ENCODE measurements around the gene SGPP2. TPM values are rescaled to one million over a fixed set of nuclear protein-coding genes. Genes with fewer than 3 reads are reported as not detected.

SGPP2 gene
- total and polyA plus RNA-seq, 2 donors (not counting 3 experiments of a cell fraction or from before 2014, with no cell fraction given): not detected

- H3K9ac ChIP-seq (replicated peaks; ENCODE audit: extremely low read depth, insufficient read depth, low read length): no peak overlapping the region
- FAIRE-seq (no peak), DNase-seq (ENCODE audit: low read depth, low spot score) (no peak)
- no peak overlapping the region for H3K4me2 ChIP-seq (ENCODE audit: insufficient read depth, low read length)
- H3K27ac ChIP-seq (ENCODE audit: insufficient read depth, low read depth, low read length): no peak overlapping the region
- peaks cover 10% of the 10 kb centered on the region for H3K4me1 ChIP-seq (ENCODE audit: control insufficient read depth, extremely low read depth, insufficient read depth, low read length)
- no peak overlapping the region for H3K4me3 ChIP-seq (replicated peaks in 1 of 3; ENCODE audit: insufficient read depth in 1 of 3, low read depth in 1 of 3, low read length in 3 of 3)
- TF ChIP-seq FOS (IDR thresholded peaks at IDR 0.05; ENCODE audit: borderline replicate concordance, insufficient read depth, low read length) (no peak), GATA2 (IDR thresholded peaks at IDR 0.05; ENCODE audit: insufficient read depth, insufficient read length, low read depth, low read length) (no peak), POLR2A (IDR thresholded peaks at IDR 0.05; ENCODE audit: low read depth, low read length) (no peak), MYC (IDR thresholded peaks at IDR 0.05; ENCODE audit: low read depth, low read length) (no peak), EZH2 (IDR thresholded peaks at IDR 0.05; ENCODE audit: borderline replicate concordance, low read depth, low read length, severe bottlenecking) (no peak), POLR2AphosphoS5 (IDR thresholded peaks at IDR 0.05; ENCODE audit: insufficient read depth, low read depth, low read length) (no peak), JUN (IDR thresholded peaks at IDR 0.05; ENCODE audit: borderline replicate concordance, insufficient read depth, insufficient read length, low read depth) (no peak)
- TF ChIP-seq, protein P1, sequence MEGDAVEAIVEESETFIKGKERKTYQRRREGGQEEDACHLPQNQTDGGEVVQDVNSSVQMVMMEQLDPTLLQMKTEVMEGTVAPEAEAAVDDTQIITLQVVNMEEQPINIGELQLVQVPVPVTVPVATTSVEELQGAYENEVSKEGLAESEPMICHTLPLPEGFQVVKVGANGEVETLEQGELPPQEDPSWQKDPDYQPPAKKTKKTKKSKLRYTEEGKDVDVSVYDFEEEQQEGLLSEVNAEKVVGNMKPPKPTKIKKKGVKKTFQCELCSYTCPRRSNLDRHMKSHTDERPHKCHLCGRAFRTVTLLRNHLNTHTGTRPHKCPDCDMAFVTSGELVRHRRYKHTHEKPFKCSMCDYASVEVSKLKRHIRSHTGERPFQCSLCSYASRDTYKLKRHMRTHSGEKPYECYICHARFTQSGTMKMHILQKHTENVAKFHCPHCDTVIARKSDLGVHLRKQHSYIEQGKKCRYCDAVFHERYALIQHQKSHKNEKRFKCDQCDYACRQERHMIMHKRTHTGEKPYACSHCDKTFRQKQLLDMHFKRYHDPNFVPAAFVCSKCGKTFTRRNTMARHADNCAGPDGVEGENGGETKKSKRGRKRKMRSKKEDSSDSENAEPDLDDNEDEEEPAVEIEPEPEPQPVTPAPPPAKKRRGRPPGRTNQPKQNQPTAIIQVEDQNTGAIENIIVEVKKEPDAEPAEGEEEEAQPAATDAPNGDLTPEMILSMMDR (IDR thresholded peaks at IDR 0.05; ENCODE audit: extremely low read depth in 1 of 2, insufficient read depth in 1 of 2, low read depth in 1 of 2, low read length in 2 of 2): no peak
- TF ChIP-seq, protein P2, sequence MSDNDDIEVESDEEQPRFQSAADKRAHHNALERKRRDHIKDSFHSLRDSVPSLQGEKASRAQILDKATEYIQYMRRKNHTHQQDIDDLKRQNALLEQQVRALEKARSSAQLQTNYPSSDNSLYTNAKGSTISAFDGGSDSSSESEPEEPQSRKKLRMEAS (IDR thresholded peaks at IDR 0.05; ENCODE audit: insufficient read depth, insufficient read length): no peak
- H4K20me1 ChIP-seq (replicated peaks; ENCODE audit: control insufficient read depth, extremely low read depth, insufficient read depth, low read length): no peaks in the 10 kb centered on the region
- POLR2A ChIA-PET: no interaction called here
- BruUV-seq (replicated peaks): no TSS peak
- CTCF ChIA-PET: interaction anchor here (4.2 kb wide), 1 partner anchor 16 kb away, joined by 20 read pairs; no protein-coding TSS in a partner anchor
- no peak overlapping the region for H2AFZ ChIP-seq (ENCODE audit: low read depth, low read length)
- no peaks in the 10 kb centered on the region for H3K27me3 ChIP-seq (ENCODE audit: control insufficient read depth in 2 of 2, insufficient read depth in 2 of 2, low read length in 2 of 2)
- H3K79me2 ChIP-seq (ENCODE audit: control insufficient read depth, insufficient read depth, low read length): peaks cover 7% of the 10 kb centered on the region
- no peaks in the 10 kb centered on the region for H3K36me3 ChIP-seq (ENCODE audit: control insufficient read depth in 2 of 2, extremely low read depth in 1 of 2, insufficient read depth in 2 of 2, low read length in 2 of 2)
- H3K9me1 ChIP-seq (replicated peaks; ENCODE audit: control insufficient read depth, extremely low read depth, insufficient read depth, low read length): no peaks in the 10 kb centered on the region
- intact Hi-C loops (cut with micrococcal nuclease) (no loop called here), dilution Hi-C loops (cut with MboI; ENCODE audit: extremely low pct_ligation_motif_present, low sequenced_read_pairs) (no loop called here)
- no peaks in the 10 kb centered on the region for H3K9me3 ChIP-seq (replicated peaks; ENCODE audit: control insufficient read depth, insufficient read depth, low read length)
Measured at GRCh38 chr2:222577341-222577740, 153.0 kb downstream of the SGPP2 start.
